Stimulated activated naive B cell treated with anti-CD40 and anti-IgM and Interleukin-4, amounts not matched to agents 10 μg/mL and 1 μg/mL and 100 μg/mL, for 72 hours (primary cell): ENCODE results near the gene CD48.
A peak's percentile ranks its signal among the peaks of the same experiment; 100 is the strongest.

Experiments used
- ATAC-seq, 2 donors: fragments of 150-1000 bp; cut with Tn5 transposase; replicated peaks; 2 replicates each; pipeline ENCODE4 v1.10.0; 2021; ENCODE audit warnings: moderate library complexity in 1 of 2
- DNase-seq: peaks from one replicate; pipeline ENCODE4 v3.0.0; 2021
- H3K27ac Mint-ChIP-seq: one replicate; pipeline ENCODE4 v1.8.0; 2022; ENCODE audit warnings: mild to moderate bottlenecking, mixed read lengths
- H3K27me3 Mint-ChIP-seq, 2 donors: one replicate each; pipeline ENCODE4 v1.8.0; 2022; ENCODE audit warnings: mixed read lengths in 2 of 2
- H3K36me3 Mint-ChIP-seq, 2 donors: one replicate each; pipeline ENCODE4 v1.8.0; 2022; ENCODE audit warnings: mixed read lengths in 2 of 2, mild to moderate bottlenecking in 1 of 2
- H3K4me1 Mint-ChIP-seq, 2 donors: one replicate each; pipeline ENCODE4 v1.8.0; 2022; ENCODE audit warnings: mixed read lengths in 2 of 2, mild to moderate bottlenecking in 1 of 2
- H3K4me3 Mint-ChIP-seq, 2 donors: one replicate each; pipeline ENCODE4 v1.8.0; 2022; ENCODE audit warnings: mild to moderate bottlenecking in 2 of 2, mixed read lengths in 2 of 2, moderate library complexity in 1 of 2
- H3K9me3 Mint-ChIP-seq, 2 donors: one replicate each; pipeline ENCODE4 v1.8.0; 2022; ENCODE audit warnings: mixed read lengths in 2 of 2, mild to moderate bottlenecking in 1 of 2

Gene CD48

GRCh38 chr1:160711602-160712311 lies at the start of gene CD48:
TSS of gene CD48 (minus strand) at chr1:160711822. CDS start at chr1:160711763, 59 bp downstream.
- Mint-ChIP-seq H3K9me3 (no peaks in the 10 kb centered on the region), H3K4me1 (peaks cover 4 to 20% of the 10 kb centered on the region in 2 donors), H3K27ac (peak within 1 kb of the TSS; percentile 67), H3K4me3 (no peak within 1 kb of the TSS), H3K36me3 (peaks cover 3 to 7% of the 10 kb centered on the region in 2 donors), H3K27me3 (no peaks in the 10 kb centered on the region)
- ATAC-seq (peak; percentile 60 to 69), DNase-seq (peak; percentile 34)

GRCh38 chr1:160761046-160761445 lies 49.4 kb upstream of the CD48 start:
- no peaks in the 10 kb centered on the region for H3K27me3 Mint-ChIP-seq
- H3K36me3 Mint-ChIP-seq, result peaks cover 4 to 17% of the 10 kb centered on the region in 2 donors
- H3K9me3 Mint-ChIP-seq, result no peaks in the 10 kb centered on the region
- no peak overlapping the region for H3K27ac Mint-ChIP-seq
- peaks cover 2 to 3% of the 10 kb centered on the region in 2 donors for H3K4me1 Mint-ChIP-seq
- H3K4me3 Mint-ChIP-seq, result no peak overlapping the region
- ATAC-seq (no peak), DNase-seq (no peak)

GRCh38 chr1:160759740-160760139 lies 48.1 kb upstream of the CD48 start:
- H3K9me3 Mint-ChIP-seq, result no peaks in the 10 kb centered on the region
- no peak for DNase-seq
- H3K27ac Mint-ChIP-seq, result no peak overlapping the region
- H3K36me3 Mint-ChIP-seq, result peaks cover 10 to 23% of the 10 kb centered on the region in 2 donors
- no peak for ATAC-seq
- H3K27me3 Mint-ChIP-seq, result no peaks in the 10 kb centered on the region
- H3K4me3 Mint-ChIP-seq, result no peak overlapping the region
- H3K4me1 Mint-ChIP-seq, result peaks cover 4 to 10% of the 10 kb centered on the region in 2 donors

GRCh38 chr1:160758521-160758920 lies 46.9 kb upstream of the CD48 start:
- ATAC-seq (no peak), DNase-seq (no peak)
- Mint-ChIP-seq H3K9me3 (no peaks in the 10 kb centered on the region), H3K27me3 (no peaks in the 10 kb centered on the region), H3K4me1 (peaks cover 5 to 13% of the 10 kb centered on the region in 2 donors), H3K4me3 (no peak overlapping the region), H3K27ac (no peak overlapping the region), H3K36me3 (peaks cover 19 to 34% of the 10 kb centered on the region in 2 donors)

- no peak overlapping the region for H3K27ac Mint-ChIP-seq
- no peak for ATAC-seq
- no peak overlapping the region for H3K4me3 Mint-ChIP-seq
- no peaks in the 10 kb centered on the region for H3K9me3 Mint-ChIP-seq
- H3K27me3 Mint-ChIP-seq, result no peaks in the 10 kb centered on the region
- no peak for DNase-seq
- H3K4me1 Mint-ChIP-seq, result peaks cover 14 to 29% of the 10 kb centered on the region in 2 donors
- H3K36me3 Mint-ChIP-seq, result peaks cover 36 to 51% of the 10 kb centered on the region in 2 donors
Observed at GRCh38 chr1:160756849-160757201, 45.2 kb upstream of the CD48 start.

GRCh38 chr1:160755911-160756848 lies 44.6 kb upstream of the CD48 start:
- no peak for DNase-seq
- Mint-ChIP-seq H3K27ac (peak overlapping the region; percentile 82), H3K9me3 (no peaks in the 10 kb centered on the region), H3K27me3 (no peaks in the 10 kb centered on the region), H3K36me3 (peaks cover 38 to 54% of the 10 kb centered on the region in 2 donors), H3K4me3 (no peak overlapping the region), H3K4me1 (peaks cover 18 to 36% of the 10 kb centered on the region in 2 donors)
- ATAC-seq, result peak; percentile 38 to 42

GRCh38 chr1:160755461-160755860 lies 43.8 kb upstream of the CD48 start:
- no peak for ATAC-seq
- H3K4me3 Mint-ChIP-seq, result no peak overlapping the region

GRCh38 chr1:160753594-160753993 lies 42.0 kb upstream of the CD48 start:
- Mint-ChIP-seq H3K27ac (no peak overlapping the region), H3K9me3 (peaks cover 0 to 2% of the 10 kb centered on the region in 2 donors), H3K27me3 (no peaks in the 10 kb centered on the region), H3K4me3 (no peak overlapping the region), H3K36me3 (peaks cover 55 to 71% of the 10 kb centered on the region in 2 donors), H3K4me1 (peaks cover 38 to 59% of the 10 kb centered on the region in 2 donors)
- ATAC-seq, result no peak
- DNase-seq, result no peak

More at GRCh38 chr1:160755461-160755860, 43.8 kb upstream of the CD48 start:
- DNase-seq, result no peak
- no peaks in the 10 kb centered on the region for H3K27me3 Mint-ChIP-seq
- peak overlapping the region; percentile 20 for H3K27ac Mint-ChIP-seq
- H3K9me3 Mint-ChIP-seq, result peaks cover 0 to 2% of the 10 kb centered on the region in 2 donors
- peaks cover 43 to 58% of the 10 kb centered on the region in 2 donors for H3K36me3 Mint-ChIP-seq
- H3K4me1 Mint-ChIP-seq, result peaks cover 25 to 43% of the 10 kb centered on the region in 2 donors

- DNase-seq (no peak), ATAC-seq (no peak)
- no peaks in the 10 kb centered on the region for H3K27me3 Mint-ChIP-seq
- H3K4me3 Mint-ChIP-seq, result no peak overlapping the region
- peaks cover 44 to 66% of the 10 kb centered on the region in 2 donors for H3K4me1 Mint-ChIP-seq
- peaks cover 62 to 77% of the 10 kb centered on the region in 2 donors for H3K36me3 Mint-ChIP-seq
- H3K9me3 Mint-ChIP-seq, result peaks cover 0 to 2% of the 10 kb centered on the region in 2 donors
- H3K27ac Mint-ChIP-seq, result peak overlapping the region; percentile 56
Observed at GRCh38 chr1:160752924-160753323, 41.3 kb upstream of the CD48 start.

- Mint-ChIP-seq H3K27me3 (no peaks in the 10 kb centered on the region), H3K36me3 (peaks cover 63 to 81% of the 10 kb centered on the region in 2 donors), H3K27ac (peak overlapping the region; percentile 22), H3K4me3 (no peak overlapping the region), H3K9me3 (peaks cover 0 to 2% of the 10 kb centered on the region in 2 donors), H3K4me1 (peaks cover 44 to 67% of the 10 kb centered on the region in 2 donors)
- DNase-seq, result no peak
- ATAC-seq, result no peak
Observed at GRCh38 chr1:160752406-160752805, 40.8 kb upstream of the CD48 start.

- peak overlapping the region; percentile 44 to 49 for H3K4me3 Mint-ChIP-seq
- peaks cover 42 to 65% of the 10 kb centered on the region in 2 donors for H3K4me1 Mint-ChIP-seq
- no peaks in the 10 kb centered on the region for H3K27me3 Mint-ChIP-seq
- peaks cover 0 to 2% of the 10 kb centered on the region in 2 donors for H3K9me3 Mint-ChIP-seq
- H3K27ac Mint-ChIP-seq, result peak overlapping the region; percentile 87
- ATAC-seq (no peak), DNase-seq (no peak)
- peaks cover 58 to 79% of the 10 kb centered on the region in 2 donors for H3K36me3 Mint-ChIP-seq
Observed at GRCh38 chr1:160750608-160751007, 39.0 kb upstream of the CD48 start.

GRCh38 chr1:160748878-160749269 lies 37.3 kb upstream of the CD48 start:
- Mint-ChIP-seq H3K4me1 (peaks cover 56 to 80% of the 10 kb centered on the region in 2 donors), H3K27me3 (no peaks in the 10 kb centered on the region), H3K9me3 (peaks cover 0 to 2% of the 10 kb centered on the region in 2 donors), H3K4me3 (peak overlapping the region in 1 of 2 donors; percentile 27), H3K36me3 (peaks cover 59 to 88% of the 10 kb centered on the region in 2 donors), H3K27ac (peak overlapping the region; percentile 28)
- DNase-seq (no peak), ATAC-seq (no peak)

GRCh38 chr1:160748181-160748877 lies 36.7 kb upstream of the CD48 start:
- Mint-ChIP-seq H3K36me3 (peaks cover 54 to 88% of the 10 kb centered on the region in 2 donors), H3K27me3 (no peaks in the 10 kb centered on the region), H3K4me3 (no peak overlapping the region), H3K4me1 (peaks cover 56 to 81% of the 10 kb centered on the region in 2 donors), H3K27ac (no peak overlapping the region), H3K9me3 (peaks cover 0 to 2% of the 10 kb centered on the region in 2 donors)
- ATAC-seq, result no peak
- DNase-seq, result no peak

GRCh38 chr1:160747717-160748116 lies 36.1 kb upstream of the CD48 start:
- H3K27me3 Mint-ChIP-seq, result no peaks in the 10 kb centered on the region
- peaks cover 58 to 81% of the 10 kb centered on the region in 2 donors for H3K4me1 Mint-ChIP-seq
- H3K36me3 Mint-ChIP-seq, result peaks cover 53 to 88% of the 10 kb centered on the region in 2 donors
- H3K4me3 Mint-ChIP-seq, result no peak overlapping the region
- no peak overlapping the region for H3K27ac Mint-ChIP-seq
- peaks cover 0 to 2% of the 10 kb centered on the region in 2 donors for H3K9me3 Mint-ChIP-seq
- DNase-seq (no peak), ATAC-seq (no peak)
